ENCODE measurements around the gene TRPM7. TPM values are rescaled to one million over a fixed set of nuclear protein-coding genes. Genes with fewer than 3 reads are reported as not detected.
"Not testable (repeated sequence)": the region's sequence is repeated elsewhere in the genome, so short reads cannot be mapped to it uniquely, and the experiment has no call there.

The TRPM7 gene
- total RNA-seq, 1 donor from 2014 or later = 47.3 TPM

DNA sequence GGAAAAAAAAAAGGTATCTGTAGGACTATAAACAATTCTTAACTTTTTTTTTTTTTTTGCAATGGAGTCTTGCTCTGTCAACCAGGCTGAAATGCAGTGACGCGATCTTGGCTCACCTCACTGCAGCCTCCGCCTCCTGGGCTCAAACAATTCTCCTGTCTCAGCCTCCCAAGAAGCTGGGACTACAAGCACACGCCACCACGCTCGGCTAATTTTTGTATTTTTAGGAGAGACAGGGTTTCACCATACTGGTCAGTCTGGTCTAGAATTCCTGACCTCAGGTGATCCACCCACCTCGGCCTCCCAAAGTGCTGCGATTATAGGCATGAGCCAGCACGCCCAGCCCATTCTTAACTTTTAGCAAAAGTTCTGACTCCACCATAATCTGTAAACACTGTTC lies 50.5 kb downstream of the TRPM7 start:
- Histone ChIP-seq H3K27me3 (ENCODE audit: low read depth) (no peaks in the 10 kb centered on the region), H3K4me3 (no peak overlapping the region), H3K4me1 (no peaks in the 10 kb centered on the region), H3K27ac (no peak overlapping the region), H3K9me3 (no peaks in the 10 kb centered on the region), H3K36me3 (peaks cover 95% of the 10 kb centered on the region)
- intact Hi-C loops (cut with DNase I) = no loop called here
- no peak for ATAC-seq
- no peak for DNase-seq
- TF ChIP-seq, protein P1, sequence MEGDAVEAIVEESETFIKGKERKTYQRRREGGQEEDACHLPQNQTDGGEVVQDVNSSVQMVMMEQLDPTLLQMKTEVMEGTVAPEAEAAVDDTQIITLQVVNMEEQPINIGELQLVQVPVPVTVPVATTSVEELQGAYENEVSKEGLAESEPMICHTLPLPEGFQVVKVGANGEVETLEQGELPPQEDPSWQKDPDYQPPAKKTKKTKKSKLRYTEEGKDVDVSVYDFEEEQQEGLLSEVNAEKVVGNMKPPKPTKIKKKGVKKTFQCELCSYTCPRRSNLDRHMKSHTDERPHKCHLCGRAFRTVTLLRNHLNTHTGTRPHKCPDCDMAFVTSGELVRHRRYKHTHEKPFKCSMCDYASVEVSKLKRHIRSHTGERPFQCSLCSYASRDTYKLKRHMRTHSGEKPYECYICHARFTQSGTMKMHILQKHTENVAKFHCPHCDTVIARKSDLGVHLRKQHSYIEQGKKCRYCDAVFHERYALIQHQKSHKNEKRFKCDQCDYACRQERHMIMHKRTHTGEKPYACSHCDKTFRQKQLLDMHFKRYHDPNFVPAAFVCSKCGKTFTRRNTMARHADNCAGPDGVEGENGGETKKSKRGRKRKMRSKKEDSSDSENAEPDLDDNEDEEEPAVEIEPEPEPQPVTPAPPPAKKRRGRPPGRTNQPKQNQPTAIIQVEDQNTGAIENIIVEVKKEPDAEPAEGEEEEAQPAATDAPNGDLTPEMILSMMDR (IDR thresholded peaks at IDR 0.05) = no peak

DNA sequence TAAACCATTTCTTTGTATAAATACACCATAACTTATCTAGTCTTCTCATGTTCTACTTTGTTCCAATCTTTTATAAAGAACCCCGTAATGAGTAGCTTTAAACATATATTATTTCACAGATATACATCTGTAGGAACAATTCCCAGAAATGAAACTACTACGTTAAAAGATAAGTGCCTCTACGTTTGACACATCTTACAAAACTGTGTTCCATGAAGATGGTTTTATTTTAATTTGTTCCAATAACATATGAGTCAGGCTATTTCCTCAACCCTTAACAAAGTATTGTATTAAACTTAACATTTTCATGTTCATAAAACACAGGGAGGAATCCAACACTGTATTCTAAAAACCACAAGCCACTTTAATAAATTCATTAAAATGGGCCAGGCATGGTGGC lies 52.9 kb downstream of the TRPM7 start:
- ATAC-seq = no peak
- DNase-seq = no peak
- no peaks in the 10 kb centered on the region for H3K27me3 ChIP-seq (ENCODE audit: low read depth)
- H3K4me3 ChIP-seq = no peak overlapping the region
- no peaks in the 10 kb centered on the region for H3K4me1 ChIP-seq
- intact Hi-C loops (cut with DNase I) = no loop called here
- H3K27ac ChIP-seq = no peak overlapping the region
- H3K36me3 ChIP-seq = peaks cover 96% of the 10 kb centered on the region
- H3K9me3 ChIP-seq = no peaks in the 10 kb centered on the region
- TF ChIP-seq, protein P1 (IDR thresholded peaks at IDR 0.05) = no peak

DNA sequence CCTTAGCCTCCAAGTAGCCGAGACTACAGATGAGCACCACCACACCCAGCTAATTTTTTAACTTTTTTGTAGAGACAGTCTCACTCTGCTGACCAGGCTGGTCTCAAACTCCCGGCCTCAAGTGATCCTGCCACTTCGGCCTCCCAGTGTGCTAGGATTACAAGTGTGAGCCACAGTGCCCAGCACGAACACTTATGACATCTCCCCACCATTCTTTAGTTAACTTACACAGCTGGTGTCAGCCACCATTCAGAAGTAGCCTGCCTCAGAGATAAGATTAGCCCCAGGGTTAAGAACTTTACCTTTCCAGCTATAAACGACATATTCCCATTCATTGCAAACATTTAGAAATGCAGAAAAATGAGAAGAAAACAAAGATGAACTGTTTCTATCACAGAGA lies 58.2 kb downstream of the TRPM7 start:
- H3K4me3 ChIP-seq = no peak overlapping the region
- ATAC-seq = no peak
- DNase-seq = no peak
- no peaks in the 10 kb centered on the region for H3K4me1 ChIP-seq
- intact Hi-C loops (cut with DNase I) = no loop called here
- H3K36me3 ChIP-seq = peaks cover 73% of the 10 kb centered on the region
- TF ChIP-seq, protein P1 (IDR thresholded peaks at IDR 0.05) = no peak
- H3K27me3 ChIP-seq (ENCODE audit: low read depth) = no peaks in the 10 kb centered on the region
- no peaks in the 10 kb centered on the region for H3K9me3 ChIP-seq
- H3K27ac ChIP-seq = no peak overlapping the region

DNA sequence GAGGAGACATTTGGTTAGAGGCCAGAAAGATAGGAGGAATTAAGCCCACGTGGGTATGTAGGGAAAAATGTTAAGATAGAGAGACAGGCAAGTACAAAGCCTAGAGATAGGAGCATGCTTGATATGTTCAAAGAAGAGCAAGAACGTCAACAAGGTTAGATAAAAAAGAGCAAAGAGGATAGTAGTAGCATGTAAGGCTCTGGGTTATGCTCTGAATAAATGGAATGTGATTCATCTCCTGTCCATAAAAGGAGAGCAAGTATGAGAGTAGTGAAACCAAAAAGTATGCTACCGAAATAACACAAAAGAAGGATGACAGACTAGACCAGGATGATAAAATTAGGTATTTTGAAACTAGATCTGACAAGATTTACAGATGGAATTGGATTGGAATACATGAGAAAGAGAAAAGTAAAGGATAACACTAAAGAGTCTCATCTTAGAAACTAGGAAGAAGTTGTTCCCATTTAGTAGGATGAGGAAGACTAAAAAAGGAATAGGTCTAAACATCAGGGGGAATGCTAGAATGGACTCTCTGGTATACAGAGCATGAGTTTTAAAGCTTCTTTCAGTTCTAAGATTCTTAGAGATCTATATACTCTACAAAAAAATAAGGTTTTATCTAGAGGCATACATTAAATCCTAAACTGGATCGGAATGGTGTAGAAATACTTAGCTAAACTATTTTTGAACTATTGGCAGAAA lies 59.1 kb downstream of the TRPM7 start:
- Histone ChIP-seq H3K9me3 (no peaks in the 10 kb centered on the region), H3K36me3 (peaks cover 73% of the 10 kb centered on the region), H3K4me1 (no peaks in the 10 kb centered on the region), H3K4me3 (no peak overlapping the region), H3K27ac (no peak overlapping the region), H3K27me3 (ENCODE audit: low read depth) (no peaks in the 10 kb centered on the region)
- intact Hi-C loops (cut with DNase I) = no loop called here
- TF ChIP-seq, protein P1 (IDR thresholded peaks at IDR 0.05) = no peak
- DNase-seq = no peak
- ATAC-seq = no peak

DNA sequence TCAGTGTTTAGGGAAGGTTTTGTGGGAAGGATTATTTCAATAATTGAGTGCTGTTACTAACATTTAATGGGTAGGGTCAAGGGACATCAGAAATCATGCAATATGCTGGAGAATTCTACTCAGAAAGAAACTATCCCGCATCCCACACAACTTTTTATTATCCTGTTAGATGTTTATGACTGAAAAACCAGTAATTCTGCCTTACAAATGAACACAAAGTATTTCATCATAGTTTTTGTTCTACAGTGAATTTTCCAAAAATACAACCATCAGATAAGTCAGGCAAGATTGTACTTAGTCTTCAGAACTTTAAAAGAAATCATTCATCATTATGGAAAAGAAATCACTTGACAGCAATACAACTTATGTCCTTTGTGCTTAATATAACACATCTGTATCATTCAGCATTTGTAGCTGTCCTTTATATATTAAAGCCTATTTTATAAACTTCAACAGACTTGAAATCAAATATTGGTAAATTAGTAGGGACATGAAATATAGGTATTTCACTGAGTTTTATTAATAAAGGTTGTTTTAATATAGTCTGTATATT lies 61.9 kb downstream of the TRPM7 start:
- peaks cover 71% of the 10 kb centered on the region for H3K36me3 ChIP-seq
- H3K9me3 ChIP-seq = no peaks in the 10 kb centered on the region
- TF ChIP-seq, protein P1 (IDR thresholded peaks at IDR 0.05) = no peak
- ATAC-seq (no peak), DNase-seq (no peak)
- no peaks in the 10 kb centered on the region for H3K27me3 ChIP-seq (ENCODE audit: low read depth)
- no peaks in the 10 kb centered on the region for H3K4me1 ChIP-seq
- intact Hi-C loops (cut with DNase I) = no loop called here
- no peak overlapping the region for H3K4me3 ChIP-seq
- H3K27ac ChIP-seq = no peak overlapping the region

DNA sequence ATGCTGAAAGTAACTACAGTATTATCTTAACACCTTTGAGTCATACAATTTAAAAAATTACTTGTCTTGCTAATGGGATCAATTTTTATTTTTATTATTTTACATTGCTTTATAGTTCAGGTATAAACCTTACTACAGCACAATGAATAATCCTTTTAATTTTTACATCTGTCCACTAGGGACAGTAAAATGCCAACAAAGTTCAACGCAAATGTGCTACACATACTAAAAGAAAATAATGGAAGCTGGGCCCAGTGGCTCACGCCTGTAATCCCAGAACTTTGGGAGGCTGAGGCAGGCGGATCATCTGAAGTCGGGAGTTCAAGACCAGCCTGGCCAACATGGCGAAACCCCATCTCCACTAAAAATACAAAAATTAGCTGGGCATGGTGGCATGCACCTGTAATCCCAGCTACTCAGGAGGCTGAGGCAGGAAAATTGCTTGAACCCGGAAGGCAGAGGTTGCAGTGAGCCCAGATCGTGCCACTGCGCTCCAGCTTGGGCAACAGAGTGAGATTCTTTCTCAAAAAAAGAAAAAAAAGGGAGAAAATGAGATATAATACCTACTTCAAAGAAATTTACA lies 64.1 kb downstream of the TRPM7 start:
- H3K27me3 ChIP-seq (ENCODE audit: low read depth); H3K4me3 ChIP-seq; H3K4me1 ChIP-seq; ATAC-seq; intact Hi-C loops (cut with DNase I); H3K27ac ChIP-seq; H3K9me3 ChIP-seq; DNase-seq: not testable (repeated sequence)
- peaks cover 66% of the 10 kb centered on the region for H3K36me3 ChIP-seq

DNA sequence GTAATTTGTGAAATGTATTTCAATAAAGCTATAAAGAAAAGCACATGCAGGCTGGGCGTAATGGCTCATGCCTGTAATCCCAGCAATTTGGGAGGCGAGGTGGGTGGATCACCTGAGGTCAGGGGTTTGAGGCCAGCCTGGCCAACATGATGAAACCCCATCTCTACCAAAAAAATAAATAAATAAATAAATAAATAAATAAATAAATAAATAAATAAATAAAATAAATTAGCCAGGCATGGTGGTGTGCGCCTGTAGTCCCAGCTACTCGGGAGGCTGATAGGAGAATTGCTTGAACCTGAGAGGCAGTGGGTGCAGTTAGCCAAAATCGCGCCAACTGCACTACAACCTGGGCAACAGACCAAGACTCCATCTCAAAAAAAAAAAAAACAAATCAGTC lies 69.6 kb downstream of the TRPM7 start:
- H3K9me3 ChIP-seq; DNase-seq; H3K27me3 ChIP-seq (ENCODE audit: low read depth); ATAC-seq; H3K4me3 ChIP-seq; intact Hi-C loops (cut with DNase I); H3K27ac ChIP-seq; H3K4me1 ChIP-seq: not testable (repeated sequence)
- H3K36me3 ChIP-seq = peaks cover 91% of the 10 kb centered on the region

DNA sequence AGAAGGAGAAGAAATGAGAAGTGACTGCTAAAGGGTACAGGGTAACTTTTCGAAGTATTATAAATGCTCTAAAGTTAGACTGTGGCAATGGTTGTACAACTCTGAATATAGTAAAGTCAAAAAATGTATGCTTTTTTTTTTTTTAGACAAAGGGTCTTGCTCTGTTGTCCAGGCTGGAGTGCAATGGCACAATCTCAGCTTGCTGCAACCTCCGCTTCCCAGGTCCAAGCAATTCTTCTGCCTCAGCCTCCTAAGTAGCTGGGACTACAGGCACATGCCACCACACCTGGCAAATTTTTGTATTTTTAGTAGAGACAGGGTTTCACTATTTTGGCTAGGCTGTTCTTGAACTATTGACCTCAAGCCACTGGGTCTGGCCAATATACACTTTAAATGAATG lies 70.0 kb downstream of the TRPM7 start:
- H3K4me1 ChIP-seq; H3K9me3 ChIP-seq; H3K27ac ChIP-seq; DNase-seq; H3K27me3 ChIP-seq (ENCODE audit: low read depth); H3K4me3 ChIP-seq; ATAC-seq; intact Hi-C loops (cut with DNase I): not testable (repeated sequence)
- peaks cover 91% of the 10 kb centered on the region for H3K36me3 ChIP-seq

Data from lower lobe of right lung (tissue), 2 donors.